GM03348 (cell line): ENCODE measurements around the gene NEURL1.
"Not testable (repeated sequence)": the region's sequence is repeated elsewhere in the genome, so short reads cannot be mapped to it uniquely, and the experiment has no call there.

Experiments used
- DNase-seq: peaks from one replicate; pipeline ENCODE4 v3.0.0; 2012; ENCODE audit warnings: low spot score

The NEURL1 gene

GRCh38 chr10:103607051-103607450 is 113.5 kb downstream of the NEURL1 start:
- DNase-seq = not testable (repeated sequence)

GRCh38 chr10:103608056-103608455 is 114.6 kb downstream of the NEURL1 start:
- DNase-seq = not testable (repeated sequence)

- DNase-seq = no peak
Observed at GRCh38 chr10:103609231-103610082, 116.0 kb downstream of the NEURL1 start.

- no peak for DNase-seq
Observed at GRCh38 chr10:103610083-103610472, 116.6 kb downstream of the NEURL1 start.

- no peak for DNase-seq
Observed at GRCh38 chr10:103610921-103611511, 117.5 kb downstream of the NEURL1 start.

GRCh38 chr10:103612462-103613365 is 119.2 kb downstream of the NEURL1 start:
- DNase-seq = peak; percentile 90

GRCh38 chr10:103613616-103614015 is 120.1 kb downstream of the NEURL1 start:
- no peak for DNase-seq

- no peak for DNase-seq
Observed at GRCh38 chr10:103614306-103615158, 121.0 kb downstream of the NEURL1 start.

- DNase-seq = peak; percentile 95
Observed at GRCh38 chr10:103616705-103617601, 123.4 kb downstream of the NEURL1 start.

- DNase-seq = no peak
Observed at GRCh38 chr10:103617602-103618385, 124.3 kb downstream of the NEURL1 start.

- DNase-seq = peak; percentile 90
Observed at GRCh38 chr10:103618575-103619423, 125.3 kb downstream of the NEURL1 start.

- no peak for DNase-seq
Observed at GRCh38 chr10:103619424-103620351, 126.2 kb downstream of the NEURL1 start.

- DNase-seq = no peak
Observed at GRCh38 chr10:103620352-103620740, 126.8 kb downstream of the NEURL1 start.

- DNase-seq = no peak
Observed at GRCh38 chr10:103620891-103621782, 127.6 kb downstream of the NEURL1 start.

- DNase-seq = no peak
Observed at GRCh38 chr10:103621783-103622125, 128.2 kb downstream of the NEURL1 start.

GRCh38 chr10:103622286-103622685 is 128.8 kb downstream of the NEURL1 start:
- no peak for DNase-seq
